Testis (tissue), 3 donors: ENCODE data around the gene IGFBP3. TPM values are rescaled to one million over a fixed set of nuclear protein-coding genes. Genes with fewer than 3 reads are reported as not detected.
"Not testable (repeated sequence)": the region's sequence is repeated elsewhere in the genome, so short reads cannot be mapped to it uniquely, and the experiment has no call there.

ENCODE experiments used
- DNase-seq: peaks from one replicate; pipeline ENCODE4 v3.0.0-alpha.2; 2019
- H3K27ac ChIP-seq, 2 donors: fragments of 200-600 bp; sonication (generic); one replicate each; pipeline ENCODE4 v1.5.1; 2019
- H3K27me3 ChIP-seq: fragments of 200-600 bp; sonication (generic); one replicate; pipeline ENCODE4 v1.5.1; 2019
- H3K36me3 ChIP-seq: fragments of 200-600 bp; sonication (generic); one replicate; pipeline ENCODE4 v1.5.1; 2017; ENCODE audit warnings: low read depth; ENCODE audit errors: missing control alignments
- H3K4me1 ChIP-seq: fragments of 200-600 bp; sonication (generic); one replicate; pipeline ENCODE4 v1.5.1; 2019
- H3K4me3 ChIP-seq, 2 donors: fragments of 200-600 bp; sonication (generic); one replicate each; pipeline ENCODE4 v1.5.1; 2017 to 2019
- H3K9me3 ChIP-seq: fragments of 200-600 bp; sonication (generic); one replicate; pipeline ENCODE4 v1.5.1; 2017
- CTCF ChIP-seq, 3 experiments: fragments of 450-650 bp in 2 of 3; fragments of 200-600 bp in 1 of 3; sonication (generic) in 1 of 3; IDR thresholded peaks; one replicate each; pipeline ENCODE4 v1.5.1; 2016 to 2019; ENCODE audit warnings: antibody characterized with exemption in 3 of 3, mild to moderate bottlenecking in 2 of 3, moderate library complexity in 1 of 3
- POLR2A ChIP-seq: fragments of 450-650 bp; IDR thresholded peaks from one replicate; pipeline ENCODE4 v1.6.1; 2017; ENCODE audit warnings: antibody characterized with exemption, mild to moderate bottlenecking, moderate library complexity
- WGBS, 2 donors: methylation state at CpG; one replicate each; pipeline ENCODE4 v1.1.5; 2018; 5-methylcytosine and 5-hydroxymethylcytosine counted together
- intact Hi-C: fragments of 100-400 bp; cut with DNase I; formaldehyde crosslinking; loops from one replicate; pipeline ENCODE4 v1.15.1; 2023; ENCODE audit warnings: low total_unique reads
- polyA plus RNA-seq: library from polyadenylated mRNA; stranded (reverse); fragments of 350-450 nt; fragmentation: Illumina TruSeq; extraction: RNeasy Lipid Tissue Mini Kit (QIAGEN cat#74804); gene quantifications from one replicate; pipeline ENCODE4 v1.2.3, GENCODE V29; 2014; ENCODE audit warnings: low read depth, low replicate concordance; ENCODE audit not compliant: insufficient read depth
- total RNA-seq, 2 donors: library from RNA; depleted of rRNA; stranded (reverse); fragments of >200 nt; gene quantifications; one replicate each; pipeline ENCODE4 v1.2.3, GENCODE V29; 2016

The IGFBP3 gene
- total and polyA plus RNA-seq, 3 donors from 2014 or later, result 20.4 to 79.8 (median 33.1) TPM

DNA sequence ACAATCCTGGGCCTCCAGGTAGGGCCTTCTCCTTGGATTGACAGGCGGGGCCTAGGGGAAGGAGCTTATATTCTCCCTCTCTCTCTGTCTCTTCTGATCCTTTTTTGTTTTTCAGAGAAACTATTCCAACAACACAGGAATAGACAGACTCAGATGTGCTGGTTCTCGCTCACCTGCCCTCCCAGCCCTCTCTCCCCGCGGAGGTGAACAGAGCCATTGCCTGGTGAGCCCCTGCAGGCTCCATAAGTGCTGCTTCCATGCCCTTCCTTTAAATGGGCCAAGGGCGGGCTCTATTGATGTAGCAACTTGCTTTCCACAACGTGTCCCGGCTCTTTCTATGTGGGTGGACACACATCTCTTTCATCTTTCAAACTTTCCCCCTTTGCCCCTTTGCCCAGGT is 47.2 kb upstream of the IGFBP3 start:
- no peak for DNase-seq
- TF ChIP-seq CTCF (IDR thresholded peaks at IDR 0.05) (no peak), POLR2A (no peak)
- intact Hi-C loops, result no loop called here
- H3K9me3 ChIP-seq, result no peaks in the 10 kb centered on the region
- no peak overlapping the region for H3K4me3 ChIP-seq
- H3K36me3 ChIP-seq, result no peaks in the 10 kb centered on the region
- H3K27me3 ChIP-seq, result no peaks in the 10 kb centered on the region
- H3K27ac ChIP-seq, result no peak overlapping the region
- 84 to 92% methylated on average over 7 of the region's 7 CpGs for WGBS, 2 donors
- no peaks in the 10 kb centered on the region for H3K4me1 ChIP-seq

- no peaks in the 10 kb centered on the region for H3K4me1 ChIP-seq
- no peak overlapping the region for H3K27ac ChIP-seq
- H3K27me3 ChIP-seq, result no peaks in the 10 kb centered on the region
- no peak for TF ChIP-seq CTCF (IDR thresholded peaks at IDR 0.05)
- TF ChIP-seq POLR2A, result no peak
- no peaks in the 10 kb centered on the region for H3K9me3 ChIP-seq
- no peak overlapping the region for H3K4me3 ChIP-seq
- 90 to 96% methylated on average over 2 to 5 of the region's 5 CpGs for WGBS, 2 donors
- no peaks in the 10 kb centered on the region for H3K36me3 ChIP-seq
- intact Hi-C loops, result no loop called here
- no peak for DNase-seq
Observed at GRCh38 chr7:45967591-45968157, 46.6 kb upstream of the IGFBP3 start.

- intact Hi-C loops, result no loop called here
- H3K27ac ChIP-seq, result no peak overlapping the region
- no peaks in the 10 kb centered on the region for H3K36me3 ChIP-seq
- no peak overlapping the region for H3K4me3 ChIP-seq
- no peaks in the 10 kb centered on the region for H3K9me3 ChIP-seq
- no peaks in the 10 kb centered on the region for H3K4me1 ChIP-seq
- no peak for DNase-seq
- no peak for TF ChIP-seq CTCF (IDR thresholded peaks at IDR 0.05)
- TF ChIP-seq POLR2A, result no peak
- 97 to 98% methylated on average over 6 of the region's 6 CpGs for WGBS, 2 donors
- no peaks in the 10 kb centered on the region for H3K27me3 ChIP-seq
Observed at GRCh38 chr7:45962861-45963260, 41.8 kb upstream of the IGFBP3 start.

DNA sequence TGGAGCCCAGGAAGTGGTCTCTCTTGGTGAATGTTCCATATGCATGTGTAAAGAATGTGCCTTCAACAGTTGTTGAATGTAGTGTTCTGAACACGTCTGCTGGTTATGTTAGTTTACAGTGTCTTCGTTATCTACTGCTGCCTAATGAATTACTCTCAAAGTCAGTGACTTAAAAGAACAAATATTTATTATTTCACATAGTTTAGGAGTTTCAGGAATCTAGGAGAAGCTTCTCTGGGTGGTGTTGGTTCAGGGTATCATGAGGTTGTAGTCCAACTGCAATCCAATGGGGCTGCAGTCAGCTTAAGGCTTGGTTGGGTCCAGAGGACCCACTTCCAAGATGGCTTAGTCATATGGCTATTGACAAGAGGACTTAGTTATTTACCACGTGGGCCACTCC is 36.6 kb upstream of the IGFBP3 start:
- intact Hi-C loops, result no loop called here
- WGBS, 2 donors, result 84 to 92% methylated on average over 3 of the region's 3 CpGs
- Histone ChIP-seq H3K36me3 (no peaks in the 10 kb centered on the region), H3K4me3 (no peak overlapping the region), H3K9me3 (no peaks in the 10 kb centered on the region), H3K27me3 (no peaks in the 10 kb centered on the region), H3K27ac (no peak overlapping the region), H3K4me1 (no peaks in the 10 kb centered on the region)
- no peak for TF ChIP-seq CTCF (IDR thresholded peaks at IDR 0.05)
- TF ChIP-seq POLR2A, result no peak
- no peak for DNase-seq

- no peaks in the 10 kb centered on the region for H3K27me3 ChIP-seq
- no peaks in the 10 kb centered on the region for H3K9me3 ChIP-seq
- no peak overlapping the region for H3K4me3 ChIP-seq
- no peaks in the 10 kb centered on the region for H3K4me1 ChIP-seq
- intact Hi-C loops, result no loop called here
- no peak overlapping the region for H3K27ac ChIP-seq
- no peaks in the 10 kb centered on the region for H3K36me3 ChIP-seq
- TF ChIP-seq POLR2A (no peak), CTCF (IDR thresholded peaks at IDR 0.05) (no peak)
- DNase-seq, result no peak
- WGBS, 2 donors, result 90 to 97% methylated on average over 1 of the region's 1 CpG
Observed at GRCh38 chr7:45955286-45955685, 34.2 kb upstream of the IGFBP3 start.

DNA sequence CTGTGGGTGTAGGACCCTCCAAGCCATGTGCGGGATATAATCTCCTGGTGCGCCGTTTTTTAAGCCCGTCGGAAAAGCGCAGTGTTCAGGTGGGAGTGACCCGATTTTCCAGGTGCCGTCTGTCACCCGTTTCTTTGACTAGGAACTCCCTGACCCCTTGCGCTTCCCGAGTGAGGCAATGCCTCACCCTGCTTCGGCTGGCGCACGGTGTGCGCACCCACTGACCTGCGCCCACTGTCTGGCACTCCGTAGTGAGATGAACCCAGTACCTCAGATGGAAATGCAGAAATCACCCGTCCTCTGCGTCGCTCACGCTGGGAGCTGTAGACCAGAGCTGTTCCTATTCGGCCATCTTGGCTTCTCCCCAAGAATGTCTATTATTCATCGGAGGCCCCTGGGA is 32.0 kb upstream of the IGFBP3 start:
- 84% methylated on average over 19 to 23 of the region's 23 CpGs for WGBS, 2 donors
- H3K27ac ChIP-seq, H3K4me3 ChIP-seq, intact Hi-C loops, H3K27me3 ChIP-seq, DNase-seq, H3K36me3 ChIP-seq, H3K9me3 ChIP-seq, H3K4me1 ChIP-seq: not testable (repeated sequence)
